ENCODE results near the gene CST9L. TPM values are rescaled to one million over a fixed set of nuclear protein-coding genes. Genes with fewer than 3 reads are reported as not detected.

CST9L gene
- total RNA-seq, 1 experiment from 2014 or later = not detected

DNA sequence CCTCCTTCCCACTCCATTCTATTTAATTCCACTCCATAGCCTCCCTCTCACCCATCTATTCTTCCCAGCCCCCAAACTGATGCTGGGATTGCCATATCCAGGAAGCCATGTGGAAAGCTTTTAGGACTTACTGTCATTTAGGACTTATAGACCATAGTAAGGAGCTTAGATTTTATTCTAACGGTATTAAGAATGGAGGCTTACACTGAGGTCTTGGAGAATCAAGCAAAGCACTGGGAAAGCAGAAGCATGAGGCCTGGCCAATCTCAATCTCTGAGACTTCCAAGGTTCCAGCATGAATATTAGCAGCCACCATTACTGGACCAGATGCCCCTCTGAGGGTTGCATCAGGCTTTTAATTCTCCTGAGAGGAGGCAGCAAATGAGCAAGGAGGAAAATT, 36.0 kb upstream of the CST9L start:
- Histone ChIP-seq H3K9me3 (no peaks in the 10 kb centered on the region), H3K27me3 (replicated peaks; ENCODE audit: control insufficient read depth, insufficient read depth, low read length) (no peaks in the 10 kb centered on the region), H3K4me1 (no peaks in the 10 kb centered on the region), H3K36me3 (ENCODE audit: control insufficient read depth, insufficient read depth, low read length) (no peaks in the 10 kb centered on the region), H3K4me3 (ENCODE audit: low read depth, low read length) (no peak overlapping the region)
- no peaks in the 10 kb centered on the region for H3K9me3 Mint-ChIP-seq (ENCODE audit: unreplicated experiment)
- H3K27ac Mint-ChIP-seq (ENCODE audit: unreplicated experiment) = no peak overlapping the region
- no peak overlapping the region for H3K4me3 Mint-ChIP-seq (ENCODE audit: unreplicated experiment)
- DNase-seq = no peak
- no peaks in the 10 kb centered on the region for H3K4me1 Mint-ChIP-seq (ENCODE audit: low read depth, unreplicated experiment)
- no peaks in the 10 kb centered on the region for H3K36me3 Mint-ChIP-seq (ENCODE audit: insufficient read depth, unreplicated experiment)
- no TSS peak for BruUV-seq (replicated peaks)
- CTCF ChIA-PET = no interaction called here
- intact Hi-C loops (cut with micrococcal nuclease; ENCODE audit: unreplicated experiment) = loop anchor here (10.0 kb wide), 2 partner anchors 60 to 250 kb away; partner anchors contain the start of gene NXT1
- TF ChIP-seq, protein P1, sequence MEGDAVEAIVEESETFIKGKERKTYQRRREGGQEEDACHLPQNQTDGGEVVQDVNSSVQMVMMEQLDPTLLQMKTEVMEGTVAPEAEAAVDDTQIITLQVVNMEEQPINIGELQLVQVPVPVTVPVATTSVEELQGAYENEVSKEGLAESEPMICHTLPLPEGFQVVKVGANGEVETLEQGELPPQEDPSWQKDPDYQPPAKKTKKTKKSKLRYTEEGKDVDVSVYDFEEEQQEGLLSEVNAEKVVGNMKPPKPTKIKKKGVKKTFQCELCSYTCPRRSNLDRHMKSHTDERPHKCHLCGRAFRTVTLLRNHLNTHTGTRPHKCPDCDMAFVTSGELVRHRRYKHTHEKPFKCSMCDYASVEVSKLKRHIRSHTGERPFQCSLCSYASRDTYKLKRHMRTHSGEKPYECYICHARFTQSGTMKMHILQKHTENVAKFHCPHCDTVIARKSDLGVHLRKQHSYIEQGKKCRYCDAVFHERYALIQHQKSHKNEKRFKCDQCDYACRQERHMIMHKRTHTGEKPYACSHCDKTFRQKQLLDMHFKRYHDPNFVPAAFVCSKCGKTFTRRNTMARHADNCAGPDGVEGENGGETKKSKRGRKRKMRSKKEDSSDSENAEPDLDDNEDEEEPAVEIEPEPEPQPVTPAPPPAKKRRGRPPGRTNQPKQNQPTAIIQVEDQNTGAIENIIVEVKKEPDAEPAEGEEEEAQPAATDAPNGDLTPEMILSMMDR (IDR thresholded peaks at IDR 0.05; ENCODE audit: insufficient read depth in 1 of 2, low read depth in 1 of 2, low read length in 1 of 2, severe bottlenecking in 1 of 2, unreplicated experiment in 1 of 2) = no peak
- POLR2A ChIA-PET = interaction anchor here (0.6 kb wide), 1 partner anchor 246 kb away, joined by 3 read pairs; no protein-coding TSS in a partner anchor
- H3K27me3 Mint-ChIP-seq (ENCODE audit: insufficient read depth, unreplicated experiment) = no peaks in the 10 kb centered on the region

DNA sequence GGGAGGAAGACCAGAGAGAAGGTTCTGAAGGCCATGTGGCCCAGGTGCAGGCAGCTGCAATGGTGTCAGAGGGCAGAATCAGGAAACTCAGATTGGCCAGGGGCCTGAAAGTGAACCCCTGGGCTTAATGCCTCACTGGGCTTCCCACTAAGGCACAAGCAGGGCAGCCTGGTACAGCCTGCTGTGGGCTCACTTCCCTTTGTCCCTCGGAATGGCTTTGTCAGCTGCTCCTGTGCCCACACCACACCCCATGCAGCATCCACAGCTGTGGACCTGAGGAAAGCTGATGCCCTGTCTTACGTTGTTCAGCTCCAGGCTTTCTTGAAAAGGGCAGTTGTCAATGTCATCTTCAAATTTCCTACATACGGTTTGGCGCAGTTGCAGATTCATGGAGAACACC, 35.0 kb upstream of the CST9L start:
- no TSS peak for BruUV-seq (replicated peaks)
- Histone ChIP-seq H3K36me3 (ENCODE audit: control insufficient read depth, insufficient read depth, low read length) (no peaks in the 10 kb centered on the region), H3K4me3 (ENCODE audit: low read depth, low read length) (no peak overlapping the region), H3K27me3 (replicated peaks; ENCODE audit: control insufficient read depth, insufficient read depth, low read length) (no peaks in the 10 kb centered on the region), H3K4me1 (no peaks in the 10 kb centered on the region), H3K9me3 (no peaks in the 10 kb centered on the region)
- Mint-ChIP-seq H3K36me3 (ENCODE audit: insufficient read depth, unreplicated experiment) (no peaks in the 10 kb centered on the region), H3K27ac (ENCODE audit: unreplicated experiment) (no peak overlapping the region), H3K27me3 (ENCODE audit: insufficient read depth, unreplicated experiment) (no peaks in the 10 kb centered on the region), H3K9me3 (ENCODE audit: unreplicated experiment) (no peaks in the 10 kb centered on the region), H3K4me1 (ENCODE audit: low read depth, unreplicated experiment) (no peaks in the 10 kb centered on the region), H3K4me3 (ENCODE audit: unreplicated experiment) (no peak overlapping the region)
- intact Hi-C loops (cut with micrococcal nuclease; ENCODE audit: unreplicated experiment) = loop anchor here (10.0 kb wide), 2 partner anchors 59 to 249 kb away; partner anchors contain the start of gene NXT1
- no peak for DNase-seq
- ChIA-PET CTCF (no interaction called here), POLR2A (no interaction called here)
- TF ChIP-seq, protein P1 (IDR thresholded peaks at IDR 0.05; ENCODE audit: insufficient read depth in 1 of 2, low read depth in 1 of 2, low read length in 1 of 2, severe bottlenecking in 1 of 2, unreplicated experiment in 1 of 2) = no peak

DNA sequence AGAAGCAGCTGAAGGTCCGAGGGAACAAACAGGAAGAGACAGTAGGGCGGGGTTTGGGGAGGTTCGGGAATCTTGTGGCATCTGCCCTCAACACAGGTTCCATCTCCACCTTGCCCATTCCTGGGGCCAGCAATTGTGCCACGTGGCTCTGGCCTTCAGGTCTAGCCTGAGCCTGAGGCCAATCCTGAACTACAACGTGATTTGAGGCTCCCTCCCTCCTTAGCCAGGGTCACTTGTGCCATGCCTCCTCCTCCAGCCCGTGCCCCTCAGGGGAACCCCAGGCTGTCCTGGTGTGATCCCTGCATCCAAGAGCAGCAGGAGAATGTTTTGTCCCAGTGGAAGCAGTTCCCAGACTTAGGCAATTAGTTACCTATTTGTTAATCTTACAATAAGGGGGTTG, 34.4 kb upstream of the CST9L start:
- POLR2A ChIA-PET = no interaction called here

More for the DNA sequence above, 34.4 kb upstream of the CST9L start:
- CTCF ChIA-PET = no interaction called here
- no peak for DNase-seq
- intact Hi-C loops (cut with micrococcal nuclease; ENCODE audit: unreplicated experiment) = loop anchor here (10.0 kb wide), 2 partner anchors 58 to 248 kb away; partner anchors contain the start of gene NXT1
- Mint-ChIP-seq H3K27ac (ENCODE audit: unreplicated experiment) (no peak overlapping the region), H3K27me3 (ENCODE audit: insufficient read depth, unreplicated experiment) (no peaks in the 10 kb centered on the region), H3K4me3 (ENCODE audit: unreplicated experiment) (no peak overlapping the region), H3K4me1 (ENCODE audit: low read depth, unreplicated experiment) (no peaks in the 10 kb centered on the region), H3K9me3 (ENCODE audit: unreplicated experiment) (no peaks in the 10 kb centered on the region), H3K36me3 (ENCODE audit: insufficient read depth, unreplicated experiment) (no peaks in the 10 kb centered on the region)
- Histone ChIP-seq H3K36me3 (ENCODE audit: control insufficient read depth, insufficient read depth, low read length) (no peaks in the 10 kb centered on the region), H3K27me3 (replicated peaks; ENCODE audit: control insufficient read depth, insufficient read depth, low read length) (no peaks in the 10 kb centered on the region), H3K4me3 (ENCODE audit: low read depth, low read length) (no peak overlapping the region), H3K4me1 (no peaks in the 10 kb centered on the region), H3K9me3 (no peaks in the 10 kb centered on the region)
- BruUV-seq (replicated peaks) = no TSS peak
- TF ChIP-seq, protein P1 (IDR thresholded peaks at IDR 0.05; ENCODE audit: insufficient read depth in 1 of 2, low read depth in 1 of 2, low read length in 1 of 2, severe bottlenecking in 1 of 2, unreplicated experiment in 1 of 2) = no peak

All from Caco-2 (cell line).